ENCODE data around the gene PLXNA1. TPM values are rescaled to one million over a fixed set of nuclear protein-coding genes. Genes with fewer than 3 reads are reported as not detected.

The PLXNA1 gene
- total and polyA plus RNA-seq, 9 of the 15 experiments (the other 6 are each of a cell fraction or from before 2014, with no cell fraction given) = 0.23 to 59.9 (median 16.8) TPM

DNA sequence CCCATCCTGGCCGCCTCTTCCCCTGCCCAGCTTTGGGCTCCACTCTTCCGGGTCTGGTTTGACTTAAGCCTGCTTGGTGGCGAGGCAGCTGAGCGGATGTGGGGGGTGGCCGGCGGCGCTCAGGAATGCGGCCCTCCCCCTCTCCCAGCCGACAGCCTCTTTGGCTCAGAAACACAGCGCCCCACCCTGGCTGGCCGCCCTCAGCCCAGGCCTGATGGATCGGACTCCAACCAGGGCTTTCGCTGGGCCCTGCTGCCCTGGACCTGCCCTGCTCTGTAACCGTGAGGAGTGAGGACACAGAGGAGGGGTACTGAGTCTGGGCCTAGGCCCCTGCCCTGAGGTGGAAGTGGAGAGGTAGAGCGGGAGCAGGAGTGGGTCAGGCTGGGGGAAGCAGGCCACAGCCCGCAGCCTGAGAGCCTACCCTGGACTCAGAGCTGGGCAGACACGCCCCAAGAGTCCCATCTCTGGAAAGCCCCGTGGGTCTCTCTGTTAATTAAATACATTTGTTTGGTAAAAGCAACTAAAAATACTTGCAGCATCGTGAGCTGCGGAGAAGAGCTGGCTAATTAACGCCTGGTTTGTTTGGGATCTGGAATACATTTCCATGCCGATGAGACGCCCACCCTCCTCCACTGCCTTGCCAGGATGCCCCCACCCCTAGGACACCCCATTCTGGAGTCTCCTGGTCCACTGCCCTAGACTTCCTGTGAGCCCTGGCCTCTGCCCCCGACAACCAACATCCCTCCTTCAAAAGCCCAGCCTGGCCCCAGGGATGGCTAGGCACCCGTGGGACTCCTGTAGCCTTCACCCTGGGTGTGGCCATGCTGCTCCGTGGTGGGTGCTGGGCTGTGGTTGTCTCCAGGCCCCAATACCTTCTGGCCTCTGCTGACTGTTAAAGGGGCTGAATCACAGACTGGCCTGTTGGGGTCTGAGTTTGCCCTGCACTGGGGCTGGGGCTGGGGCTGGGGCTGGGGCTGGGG lies 19.6 kb downstream of the PLXNA1 start:
- Histone ChIP-seq H3K9ac (ENCODE audit: insufficient read depth in 1 of 2, low read depth in 2 of 2, low read length in 2 of 2) (no peak overlapping the region; a peak in 1 of 4 replicates), H3K4me3 (no peak overlapping the region), H3K9me1 (ENCODE audit: control insufficient read depth, insufficient read depth, low read length) (no peaks in the 10 kb centered on the region), H3K27me3 (ENCODE audit: control insufficient read depth in 2 of 2, insufficient read depth in 2 of 2, low read length in 2 of 2) (no peaks in the 10 kb centered on the region), H3K9me3 (replicated peaks; ENCODE audit: control insufficient read depth, insufficient read depth, low read depth, low read length) (no peaks in the 10 kb centered on the region), H2AFZ (ENCODE audit: low read depth, low read length) (no peak overlapping the region), H3K27ac (ENCODE audit: extremely low read depth, low read depth, low read length) (no peak overlapping the region), H3K36me3 (ENCODE audit: control insufficient read depth, insufficient read depth, low read length) (peaks cover 23% of the 10 kb centered on the region; the same call in 2 of the 3 replicates), H3K4me1 (replicated peaks in 1 of 2; ENCODE audit: control insufficient read depth in 2 of 2, insufficient read depth in 2 of 2, low read length in 2 of 2) (peaks cover 0 to 22% of the 10 kb centered on the region in 2 experiments; a peak in 2 of 5 replicates), H4K20me1 (replicated peaks; ENCODE audit: control insufficient read depth, insufficient read depth, low read length) (peaks cover 21% of the 10 kb centered on the region; the same call in 1 of the 2 replicates), H3K79me2 (ENCODE audit: control insufficient read depth, insufficient read depth, low read length) (peaks cover 24% of the 10 kb centered on the region), H3K4me2 (ENCODE audit: insufficient read depth, low read length) (no peak overlapping the region)
- WGBS (ENCODE audit: insufficient coverage, low coverage, missing lambda C conversion rate) = 71% methylated on average over 19 of the region's 26 CpGs
- intact Hi-C loops (cut with micrococcal nuclease) (no loop called here), in situ Hi-C loops (cut with MboI) (no loop called here)
- ATAC-seq (peak; percentile 81), DNase-seq (ENCODE audit: extremely low read depth in 1 of 4, low spot score in 3 of 4) (peak; percentile 27 to 49 (median 42)), FAIRE-seq (no peak)
- CTCF ChIA-PET (ENCODE audit: low intra/inter-chr PET ratio) = no interaction called here
- POLR2A ChIA-PET = interaction anchor here (0.6 to 1.2 kb wide), 2 partner anchors 16 to 126 kb away, joined by 3 to 5 read pairs; no protein-coding TSS in a partner anchor
- BruUV-seq (replicated peaks) = no TSS peak
- TF ChIP-seq, protein P1, sequence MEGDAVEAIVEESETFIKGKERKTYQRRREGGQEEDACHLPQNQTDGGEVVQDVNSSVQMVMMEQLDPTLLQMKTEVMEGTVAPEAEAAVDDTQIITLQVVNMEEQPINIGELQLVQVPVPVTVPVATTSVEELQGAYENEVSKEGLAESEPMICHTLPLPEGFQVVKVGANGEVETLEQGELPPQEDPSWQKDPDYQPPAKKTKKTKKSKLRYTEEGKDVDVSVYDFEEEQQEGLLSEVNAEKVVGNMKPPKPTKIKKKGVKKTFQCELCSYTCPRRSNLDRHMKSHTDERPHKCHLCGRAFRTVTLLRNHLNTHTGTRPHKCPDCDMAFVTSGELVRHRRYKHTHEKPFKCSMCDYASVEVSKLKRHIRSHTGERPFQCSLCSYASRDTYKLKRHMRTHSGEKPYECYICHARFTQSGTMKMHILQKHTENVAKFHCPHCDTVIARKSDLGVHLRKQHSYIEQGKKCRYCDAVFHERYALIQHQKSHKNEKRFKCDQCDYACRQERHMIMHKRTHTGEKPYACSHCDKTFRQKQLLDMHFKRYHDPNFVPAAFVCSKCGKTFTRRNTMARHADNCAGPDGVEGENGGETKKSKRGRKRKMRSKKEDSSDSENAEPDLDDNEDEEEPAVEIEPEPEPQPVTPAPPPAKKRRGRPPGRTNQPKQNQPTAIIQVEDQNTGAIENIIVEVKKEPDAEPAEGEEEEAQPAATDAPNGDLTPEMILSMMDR (IDR thresholded peaks at IDR 0.05 in 2 of 3, conservative IDR thresholded peaks at IDR 0.05 in 1 of 3; ENCODE audit: insufficient read depth in 2 of 3, low read depth in 1 of 3, low read length in 3 of 3) = peak in 2 of 3 experiments; percentile 18 to 36; a peak in 3 of 6 replicates
- no peak for TF ChIP-seq PML (IDR thresholded peaks at IDR 0.05; ENCODE audit: low read length)
- 0 out of 2 replicates have a peak, but pooled peaks have one; percentile 31 for TF ChIP-seq TEAD4 (IDR thresholded peaks at IDR 0.05; ENCODE audit: low read length)
- no peak for TF ChIP-seq TEAD4 (CRISPR knock-in tag; IDR thresholded peaks at IDR 0.05; ENCODE audit: borderline replicate concordance)
- no peak for TF ChIP-seq STAT5A (IDR thresholded peaks at IDR 0.05; ENCODE audit: borderline replicate concordance, low read length)
- TF ChIP-seq ZNF436 (CRISPR knock-in tag; IDR thresholded peaks at IDR 0.05) = no peak
- TF ChIP-seq, protein P2, sequence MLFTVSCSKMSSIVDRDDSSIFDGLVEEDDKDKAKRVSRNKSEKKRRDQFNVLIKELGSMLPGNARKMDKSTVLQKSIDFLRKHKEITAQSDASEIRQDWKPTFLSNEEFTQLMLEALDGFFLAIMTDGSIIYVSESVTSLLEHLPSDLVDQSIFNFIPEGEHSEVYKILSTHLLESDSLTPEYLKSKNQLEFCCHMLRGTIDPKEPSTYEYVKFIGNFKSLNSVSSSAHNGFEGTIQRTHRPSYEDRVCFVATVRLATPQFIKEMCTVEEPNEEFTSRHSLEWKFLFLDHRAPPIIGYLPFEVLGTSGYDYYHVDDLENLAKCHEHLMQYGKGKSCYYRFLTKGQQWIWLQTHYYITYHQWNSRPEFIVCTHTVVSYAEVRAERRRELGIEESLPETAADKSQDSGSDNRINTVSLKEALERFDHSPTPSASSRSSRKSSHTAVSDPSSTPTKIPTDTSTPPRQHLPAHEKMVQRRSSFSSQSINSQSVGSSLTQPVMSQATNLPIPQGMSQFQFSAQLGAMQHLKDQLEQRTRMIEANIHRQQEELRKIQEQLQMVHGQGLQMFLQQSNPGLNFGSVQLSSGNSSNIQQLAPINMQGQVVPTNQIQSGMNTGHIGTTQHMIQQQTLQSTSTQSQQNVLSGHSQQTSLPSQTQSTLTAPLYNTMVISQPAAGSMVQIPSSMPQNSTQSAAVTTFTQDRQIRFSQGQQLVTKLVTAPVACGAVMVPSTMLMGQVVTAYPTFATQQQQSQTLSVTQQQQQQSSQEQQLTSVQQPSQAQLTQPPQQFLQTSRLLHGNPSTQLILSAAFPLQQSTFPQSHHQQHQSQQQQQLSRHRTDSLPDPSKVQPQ (CRISPR knock-in tag; IDR thresholded peaks at IDR 0.05; ENCODE audit: borderline replicate concordance) = no peak
- TF ChIP-seq POLR2AphosphoS2 (IDR thresholded peaks at IDR 0.05; ENCODE audit: low read length) = no peak
- TF ChIP-seq, protein P3, sequence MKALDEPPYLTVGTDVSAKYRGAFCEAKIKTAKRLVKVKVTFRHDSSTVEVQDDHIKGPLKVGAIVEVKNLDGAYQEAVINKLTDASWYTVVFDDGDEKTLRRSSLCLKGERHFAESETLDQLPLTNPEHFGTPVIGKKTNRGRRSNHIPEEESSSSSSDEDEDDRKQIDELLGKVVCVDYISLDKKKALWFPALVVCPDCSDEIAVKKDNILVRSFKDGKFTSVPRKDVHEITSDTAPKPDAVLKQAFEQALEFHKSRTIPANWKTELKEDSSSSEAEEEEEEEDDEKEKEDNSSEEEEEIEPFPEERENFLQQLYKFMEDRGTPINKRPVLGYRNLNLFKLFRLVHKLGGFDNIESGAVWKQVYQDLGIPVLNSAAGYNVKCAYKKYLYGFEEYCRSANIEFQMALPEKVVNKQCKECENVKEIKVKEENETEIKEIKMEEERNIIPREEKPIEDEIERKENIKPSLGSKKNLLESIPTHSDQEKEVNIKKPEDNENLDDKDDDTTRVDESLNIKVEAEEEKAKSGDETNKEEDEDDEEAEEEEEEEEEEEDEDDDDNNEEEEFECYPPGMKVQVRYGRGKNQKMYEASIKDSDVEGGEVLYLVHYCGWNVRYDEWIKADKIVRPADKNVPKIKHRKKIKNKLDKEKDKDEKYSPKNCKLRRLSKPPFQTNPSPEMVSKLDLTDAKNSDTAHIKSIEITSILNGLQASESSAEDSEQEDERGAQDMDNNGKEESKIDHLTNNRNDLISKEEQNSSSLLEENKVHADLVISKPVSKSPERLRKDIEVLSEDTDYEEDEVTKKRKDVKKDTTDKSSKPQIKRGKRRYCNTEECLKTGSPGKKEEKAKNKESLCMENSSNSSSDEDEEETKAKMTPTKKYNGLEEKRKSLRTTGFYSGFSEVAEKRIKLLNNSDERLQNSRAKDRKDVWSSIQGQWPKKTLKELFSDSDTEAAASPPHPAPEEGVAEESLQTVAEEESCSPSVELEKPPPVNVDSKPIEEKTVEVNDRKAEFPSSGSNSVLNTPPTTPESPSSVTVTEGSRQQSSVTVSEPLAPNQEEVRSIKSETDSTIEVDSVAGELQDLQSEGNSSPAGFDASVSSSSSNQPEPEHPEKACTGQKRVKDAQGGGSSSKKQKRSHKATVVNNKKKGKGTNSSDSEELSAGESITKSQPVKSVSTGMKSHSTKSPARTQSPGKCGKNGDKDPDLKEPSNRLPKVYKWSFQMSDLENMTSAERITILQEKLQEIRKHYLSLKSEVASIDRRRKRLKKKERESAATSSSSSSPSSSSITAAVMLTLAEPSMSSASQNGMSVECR (CRISPR knock-in tag; IDR thresholded peaks at IDR 0.05) = no peak
- TF ChIP-seq ZNF445 (CRISPR knock-in tag; IDR thresholded peaks at IDR 0.05; ENCODE audit: low read depth) = no peak

Data from K562 (cell line).